NB4 (cell line): Measurements from ENCODE around the gene TDRD1.
"Not testable (repeated sequence)": the region's sequence is repeated elsewhere in the genome, so short reads cannot be mapped to it uniquely, and the experiment has no call there.

ENCODE experiments used
- DNase-seq: peaks from one replicate; pipeline ENCODE4 v3.0.0; 2010; ENCODE audit warnings: low read depth
- H3K4me3 ChIP-seq: one replicate; pipeline ENCODE4 v1.5.1; 2011; ENCODE audit warnings: mild to moderate bottlenecking, low read depth, low read length, moderate library complexity
- MAX ChIP-seq: IDR thresholded peaks from 2 replicates; pipeline ENCODE4 v1.6.1; 2011; ENCODE audit warnings: low read depth, low read length
- MYC ChIP-seq: IDR thresholded peaks from 2 replicates; pipeline ENCODE4 v1.6.1; 2011; ENCODE audit warnings: low read depth, low read length
- POLR2A ChIP-seq: IDR thresholded peaks from 2 replicates; pipeline ENCODE4 v1.6.1; 2011; ENCODE audit warnings: mild to moderate bottlenecking; ENCODE audit not compliant: insufficient read length; ENCODE audit errors: extremely low read depth
- TF ChIP-seq, protein P1 (sequence below): IDR thresholded peaks from one replicate; pipeline ENCODE4 v1.5.1; 2012; ENCODE audit warnings: low read depth, low read length

Gene TDRD1

GRCh38 chr10:114142018-114142417 lies 37.1 kb upstream of the TDRD1 start:
- DNase-seq: no peak
- TF ChIP-seq MAX (no peak), MYC (no peak)
- H3K4me3 ChIP-seq: no peak overlapping the region

GRCh38 chr10:114143160-114143559 lies 36.0 kb upstream of the TDRD1 start:
- DNase-seq: no peak
- no peak overlapping the region for H3K4me3 ChIP-seq
- TF ChIP-seq, protein P1, sequence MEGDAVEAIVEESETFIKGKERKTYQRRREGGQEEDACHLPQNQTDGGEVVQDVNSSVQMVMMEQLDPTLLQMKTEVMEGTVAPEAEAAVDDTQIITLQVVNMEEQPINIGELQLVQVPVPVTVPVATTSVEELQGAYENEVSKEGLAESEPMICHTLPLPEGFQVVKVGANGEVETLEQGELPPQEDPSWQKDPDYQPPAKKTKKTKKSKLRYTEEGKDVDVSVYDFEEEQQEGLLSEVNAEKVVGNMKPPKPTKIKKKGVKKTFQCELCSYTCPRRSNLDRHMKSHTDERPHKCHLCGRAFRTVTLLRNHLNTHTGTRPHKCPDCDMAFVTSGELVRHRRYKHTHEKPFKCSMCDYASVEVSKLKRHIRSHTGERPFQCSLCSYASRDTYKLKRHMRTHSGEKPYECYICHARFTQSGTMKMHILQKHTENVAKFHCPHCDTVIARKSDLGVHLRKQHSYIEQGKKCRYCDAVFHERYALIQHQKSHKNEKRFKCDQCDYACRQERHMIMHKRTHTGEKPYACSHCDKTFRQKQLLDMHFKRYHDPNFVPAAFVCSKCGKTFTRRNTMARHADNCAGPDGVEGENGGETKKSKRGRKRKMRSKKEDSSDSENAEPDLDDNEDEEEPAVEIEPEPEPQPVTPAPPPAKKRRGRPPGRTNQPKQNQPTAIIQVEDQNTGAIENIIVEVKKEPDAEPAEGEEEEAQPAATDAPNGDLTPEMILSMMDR: no peak
- TF ChIP-seq POLR2A (no peak), MYC (no peak), MAX (no peak)

DNA sequence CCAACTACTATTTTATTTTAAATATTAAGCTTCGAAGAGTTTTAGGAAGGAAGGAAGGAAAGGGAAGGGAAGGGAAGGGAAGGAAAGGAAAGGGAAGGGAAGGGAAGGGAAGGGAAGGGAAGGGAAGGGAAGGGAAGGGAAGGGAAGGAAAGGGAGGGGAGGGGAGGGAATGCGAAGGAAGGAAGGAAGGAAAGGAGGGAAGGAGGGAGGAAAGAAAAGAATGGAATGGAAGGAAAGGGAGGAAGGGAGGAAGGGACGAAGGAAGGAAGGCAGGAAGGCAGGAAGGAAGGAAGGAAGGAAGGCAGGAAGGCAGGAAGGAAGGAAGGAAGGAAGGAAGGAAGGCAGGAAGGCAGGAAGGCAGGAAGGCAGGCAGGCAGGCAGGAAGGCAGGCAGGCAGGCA lies 29.7 kb upstream of the TDRD1 start:
- H3K4me3 ChIP-seq, DNase-seq: not testable (repeated sequence)

DNA sequence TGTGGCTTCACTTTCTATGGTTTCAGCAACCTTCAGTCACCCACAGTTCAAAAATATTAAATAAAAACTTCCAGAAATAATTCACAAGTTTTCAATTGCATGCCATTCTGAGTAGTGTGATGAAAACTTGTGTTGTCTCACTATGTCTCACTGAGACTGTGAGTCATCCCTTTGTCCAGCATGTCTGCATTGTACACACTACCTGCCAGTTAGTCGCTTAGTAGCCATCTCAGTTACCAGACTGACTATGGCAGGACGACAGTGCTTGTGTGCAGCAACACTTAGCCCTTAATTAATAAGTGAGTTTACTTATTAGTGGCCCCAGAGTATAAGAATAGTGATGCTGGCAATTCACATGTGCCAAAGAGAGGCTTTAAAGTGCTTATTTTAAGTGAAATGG lies 27.7 kb upstream of the TDRD1 start:
- H3K4me3 ChIP-seq: no peak overlapping the region
- TF ChIP-seq POLR2A (no peak), MAX (no peak), MYC (no peak)
- TF ChIP-seq, protein P1: no peak
- DNase-seq: peak; percentile 4

GRCh38 chr10:114151892-114152291 lies 27.3 kb upstream of the TDRD1 start:
- TF ChIP-seq MYC: no peak
- no peak for TF ChIP-seq MAX
- TF ChIP-seq, protein P1: no peak
- no peak for TF ChIP-seq POLR2A
- no peak for DNase-seq
- no peak overlapping the region for H3K4me3 ChIP-seq

- DNase-seq: no peak
- no peak overlapping the region for H3K4me3 ChIP-seq
- no peak for TF ChIP-seq MYC
Measured at GRCh38 chr10:114157912-114158311, 21.2 kb upstream of the TDRD1 start.

DNA sequence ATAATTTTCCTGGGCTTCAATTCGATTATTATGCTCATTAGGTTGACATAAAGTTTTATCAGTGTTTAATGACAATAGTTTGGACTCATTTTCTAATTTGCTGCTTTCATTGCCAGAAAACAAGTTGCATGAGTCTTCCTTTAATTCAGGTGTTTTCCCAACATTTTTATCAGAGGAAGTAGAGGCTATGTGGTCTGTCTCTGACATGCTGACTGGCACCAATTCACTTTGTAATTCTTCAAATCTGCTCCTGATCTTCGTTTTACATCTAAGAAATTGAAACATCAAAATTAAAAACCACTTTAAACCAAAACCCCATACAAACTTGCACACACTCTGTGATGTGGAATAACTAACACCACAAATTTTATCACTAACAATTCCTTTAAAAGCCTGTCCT lies 16.1 kb upstream of the TDRD1 start:
- TF ChIP-seq, protein P1: no peak
- TF ChIP-seq POLR2A (no peak), MAX (no peak), MYC (no peak)
- no peak overlapping the region for H3K4me3 ChIP-seq
- no peak for DNase-seq
